ENCODE data around the gene DYNLT1. TPM values are rescaled to one million over a fixed set of nuclear protein-coding genes. Genes with fewer than 3 reads are reported as not detected.

Gene DYNLT1
- total and polyA plus RNA-seq, 2 donors from 2014 or later, result 145 to 406 TPM

DNA sequence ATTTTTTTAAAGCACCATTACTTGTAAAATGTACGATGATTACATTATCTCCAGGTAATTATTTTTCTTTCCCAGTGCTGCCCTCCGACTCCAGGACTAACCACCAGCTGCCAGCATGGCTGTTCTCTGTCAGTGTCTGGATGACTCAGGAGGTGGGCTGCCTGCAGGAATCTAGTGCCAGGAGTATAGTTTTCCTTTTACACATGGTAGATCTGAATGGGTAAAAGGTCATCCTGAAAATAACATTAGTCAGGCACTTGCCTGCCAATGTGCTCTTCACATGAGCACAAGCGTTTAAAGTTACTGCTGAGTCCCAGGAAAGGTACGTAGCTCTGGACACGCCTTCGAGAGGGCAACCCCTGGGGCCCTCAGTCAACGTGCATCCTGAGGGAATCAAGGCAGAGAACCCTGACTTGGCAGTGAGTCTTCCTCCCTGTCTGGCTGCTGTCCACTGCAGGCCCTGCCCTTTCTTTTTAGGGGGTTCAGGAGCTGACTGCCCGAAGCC lies 2.4 kb downstream of the DYNLT1 start:
- Histone ChIP-seq H3K4me1 (ENCODE audit: control insufficient read depth in 2 of 3, insufficient read depth in 2 of 3, low read depth in 1 of 3, low read length in 3 of 3) (peaks cover 0 to 19% (median 14%) of the 10 kb centered on the region in 3 donors), H3K27ac (ENCODE audit: low read depth in 2 of 2, low read length in 2 of 2) (peak overlapping the region; percentile 49 to 63), H3K9me3 (ENCODE audit: control insufficient read depth in 2 of 3, insufficient read depth in 1 of 3, low read length in 3 of 3) (no peaks in the 10 kb centered on the region), H3K9ac (ENCODE audit: low read length in 3 of 3) (peak overlapping the region in 1 of 3 donors; percentile 57), H3K4me3 (ENCODE audit: low read length in 3 of 3) (peak overlapping the region in 1 of 3 donors; percentile 76), H3K27me3 (ENCODE audit: control insufficient read depth, insufficient read depth, low read length) (no peaks in the 10 kb centered on the region), H3K36me3 (ENCODE audit: control insufficient read depth in 2 of 3, insufficient read depth in 3 of 3, low read length in 3 of 3) (peaks cover 0 to 10% (median 4%) of the 10 kb centered on the region in 3 donors)
- FAIRE-seq (no peak), DNase-seq (peak in 2 of 5 donors; percentile 37 to 51)
- TF ChIP-seq CTCF (IDR thresholded peaks at IDR 0.05; ENCODE audit: borderline replicate concordance, extremely low read depth, insufficient read depth), result no peak
- intact Hi-C loops (cut with DNase I), result no loop called here

GRCh38 chr6:158640519-158640918 lies 4.0 kb downstream of the DYNLT1 start:
- DNase-seq (no peak), FAIRE-seq (no peak)
- no peak overlapping the region for H3K4me3 ChIP-seq (ENCODE audit: low read length in 3 of 3)
- intact Hi-C loops (cut with DNase I), result no loop called here
- H3K36me3 ChIP-seq (ENCODE audit: control insufficient read depth in 2 of 3, insufficient read depth in 3 of 3, low read length in 3 of 3), result peaks cover 3 to 22% (median 10%) of the 10 kb centered on the region in 3 donors
- no peaks in the 10 kb centered on the region for H3K27me3 ChIP-seq (ENCODE audit: control insufficient read depth, insufficient read depth, low read length)
- H3K27ac ChIP-seq (ENCODE audit: low read depth in 2 of 2, low read length in 2 of 2), result no peak overlapping the region
- TF ChIP-seq CTCF (IDR thresholded peaks at IDR 0.05; ENCODE audit: borderline replicate concordance, extremely low read depth, insufficient read depth), result no peak
- peaks cover 0 to 19% (median 14%) of the 10 kb centered on the region in 3 donors for H3K4me1 ChIP-seq (ENCODE audit: control insufficient read depth in 2 of 3, insufficient read depth in 2 of 3, low read depth in 1 of 3, low read length in 3 of 3)
- no peaks in the 10 kb centered on the region for H3K9me3 ChIP-seq (ENCODE audit: control insufficient read depth in 2 of 3, insufficient read depth in 1 of 3, low read length in 3 of 3)
- H3K9ac ChIP-seq (ENCODE audit: low read length in 3 of 3), result no peak overlapping the region

- intact Hi-C loops (cut with DNase I), result no loop called here
- no peak for FAIRE-seq
- H3K4me1 ChIP-seq (ENCODE audit: control insufficient read depth in 2 of 3, insufficient read depth in 2 of 3, low read depth in 1 of 3, low read length in 3 of 3), result peaks cover 0 to 19% (median 14%) of the 10 kb centered on the region in 3 donors
Observed at GRCh38 chr6:158639056-158639455, 5.5 kb downstream of the DYNLT1 start.

More at GRCh38 chr6:158639056-158639455, 5.5 kb downstream of the DYNLT1 start:
- peak in 1 of 5 donors; percentile 28 for DNase-seq
- TF ChIP-seq CTCF (IDR thresholded peaks at IDR 0.05; ENCODE audit: borderline replicate concordance, extremely low read depth, insufficient read depth), result no peak
- Histone ChIP-seq H3K36me3 (ENCODE audit: control insufficient read depth in 2 of 3, insufficient read depth in 3 of 3, low read length in 3 of 3) (peaks cover 3 to 24% (median 10%) of the 10 kb centered on the region in 3 donors), H3K27ac (ENCODE audit: low read depth in 2 of 2, low read length in 2 of 2) (no peak overlapping the region), H3K27me3 (ENCODE audit: control insufficient read depth, insufficient read depth, low read length) (no peaks in the 10 kb centered on the region), H3K9me3 (ENCODE audit: control insufficient read depth in 2 of 3, insufficient read depth in 1 of 3, low read length in 3 of 3) (no peaks in the 10 kb centered on the region), H3K4me3 (ENCODE audit: low read length in 3 of 3) (no peak overlapping the region), H3K9ac (ENCODE audit: low read length in 3 of 3) (no peak overlapping the region)
